Thyroid gland (tissue), 4 donors: ENCODE data around the gene OR2L2.

ENCODE experiments used
- POLR2A ChIP-seq, 2 donors: fragments of 450-650 bp; IDR thresholded peaks; one replicate each; pipeline ENCODE4 v1.6.1; 2017; ENCODE audit warnings: antibody characterized with exemption in 2 of 2, mild to moderate bottlenecking in 2 of 2, moderate library complexity in 1 of 2
- TF ChIP-seq, protein P1 (sequence below), 6 experiments: fragments of 200-600 bp in 3 of 6; fragments of 450-650 bp in 3 of 6; sonication (generic) in 3 of 6; IDR thresholded peaks; one replicate each; pipeline ENCODE4 v1.5.1; 2016 to 2019; ENCODE audit warnings: antibody characterized with exemption in 6 of 6, mild to moderate bottlenecking in 2 of 6, inconsistent platforms in 1 of 6, moderate library complexity in 1 of 6

- TF ChIP-seq, protein P1, sequence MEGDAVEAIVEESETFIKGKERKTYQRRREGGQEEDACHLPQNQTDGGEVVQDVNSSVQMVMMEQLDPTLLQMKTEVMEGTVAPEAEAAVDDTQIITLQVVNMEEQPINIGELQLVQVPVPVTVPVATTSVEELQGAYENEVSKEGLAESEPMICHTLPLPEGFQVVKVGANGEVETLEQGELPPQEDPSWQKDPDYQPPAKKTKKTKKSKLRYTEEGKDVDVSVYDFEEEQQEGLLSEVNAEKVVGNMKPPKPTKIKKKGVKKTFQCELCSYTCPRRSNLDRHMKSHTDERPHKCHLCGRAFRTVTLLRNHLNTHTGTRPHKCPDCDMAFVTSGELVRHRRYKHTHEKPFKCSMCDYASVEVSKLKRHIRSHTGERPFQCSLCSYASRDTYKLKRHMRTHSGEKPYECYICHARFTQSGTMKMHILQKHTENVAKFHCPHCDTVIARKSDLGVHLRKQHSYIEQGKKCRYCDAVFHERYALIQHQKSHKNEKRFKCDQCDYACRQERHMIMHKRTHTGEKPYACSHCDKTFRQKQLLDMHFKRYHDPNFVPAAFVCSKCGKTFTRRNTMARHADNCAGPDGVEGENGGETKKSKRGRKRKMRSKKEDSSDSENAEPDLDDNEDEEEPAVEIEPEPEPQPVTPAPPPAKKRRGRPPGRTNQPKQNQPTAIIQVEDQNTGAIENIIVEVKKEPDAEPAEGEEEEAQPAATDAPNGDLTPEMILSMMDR (IDR thresholded peaks at IDR 0.05) = no peak
- no peak for TF ChIP-seq POLR2A (IDR thresholded peaks at IDR 0.05)
Observed at GRCh38 chr1:247998811-247999210, 31.1 kb upstream of the OR2L2 start.
